Measurements from ENCODE around the gene CRABP2.

Gene CRABP2

DNA sequence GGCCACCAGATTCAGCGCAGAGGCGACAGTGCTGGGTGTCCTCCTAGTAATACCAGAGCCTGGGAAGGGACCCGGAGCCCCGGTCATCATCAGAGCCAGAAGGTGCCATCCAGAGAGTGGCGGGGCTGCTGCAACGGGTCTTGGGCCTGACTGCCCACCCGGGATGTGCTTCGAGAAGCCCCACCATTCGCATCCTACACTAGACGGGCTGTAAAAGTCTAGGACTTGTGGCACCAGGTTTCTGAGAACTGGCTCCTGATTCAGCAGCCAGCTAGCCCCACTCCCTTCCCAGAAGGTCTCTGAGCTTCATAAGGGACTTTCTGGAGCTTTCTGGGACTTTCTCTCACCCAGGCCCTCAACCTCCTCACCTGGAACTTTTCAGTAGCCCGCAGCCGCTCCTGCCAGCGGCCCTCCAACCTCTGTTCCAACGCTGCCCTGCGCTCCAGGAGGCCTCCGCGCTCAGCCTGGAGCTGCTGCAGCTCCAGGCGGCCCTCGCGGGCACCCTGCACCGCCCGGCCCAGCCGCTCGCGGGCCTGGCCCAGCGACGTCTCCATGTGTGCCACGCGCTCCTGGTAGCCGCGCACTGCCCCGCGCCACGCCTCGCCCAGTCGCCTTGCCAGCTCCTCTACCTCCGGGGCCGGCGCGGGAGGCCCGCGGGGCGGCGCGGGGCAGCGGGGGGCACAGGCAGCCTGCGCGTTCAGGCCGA, 29.1 kb downstream of the CRABP2 start:
- DNase-seq (ENCODE audit: low read depth): no peak
- TF ChIP-seq, protein P1, sequence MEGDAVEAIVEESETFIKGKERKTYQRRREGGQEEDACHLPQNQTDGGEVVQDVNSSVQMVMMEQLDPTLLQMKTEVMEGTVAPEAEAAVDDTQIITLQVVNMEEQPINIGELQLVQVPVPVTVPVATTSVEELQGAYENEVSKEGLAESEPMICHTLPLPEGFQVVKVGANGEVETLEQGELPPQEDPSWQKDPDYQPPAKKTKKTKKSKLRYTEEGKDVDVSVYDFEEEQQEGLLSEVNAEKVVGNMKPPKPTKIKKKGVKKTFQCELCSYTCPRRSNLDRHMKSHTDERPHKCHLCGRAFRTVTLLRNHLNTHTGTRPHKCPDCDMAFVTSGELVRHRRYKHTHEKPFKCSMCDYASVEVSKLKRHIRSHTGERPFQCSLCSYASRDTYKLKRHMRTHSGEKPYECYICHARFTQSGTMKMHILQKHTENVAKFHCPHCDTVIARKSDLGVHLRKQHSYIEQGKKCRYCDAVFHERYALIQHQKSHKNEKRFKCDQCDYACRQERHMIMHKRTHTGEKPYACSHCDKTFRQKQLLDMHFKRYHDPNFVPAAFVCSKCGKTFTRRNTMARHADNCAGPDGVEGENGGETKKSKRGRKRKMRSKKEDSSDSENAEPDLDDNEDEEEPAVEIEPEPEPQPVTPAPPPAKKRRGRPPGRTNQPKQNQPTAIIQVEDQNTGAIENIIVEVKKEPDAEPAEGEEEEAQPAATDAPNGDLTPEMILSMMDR (conservative IDR thresholded peaks at IDR 0.05; ENCODE audit: control insufficient read depth, insufficient read depth, low read depth, low read length): no peak
- H3K4me3 ChIP-seq (ENCODE audit: control insufficient read depth, low read depth, low read length): peak overlapping the region; percentile 50

- peak overlapping the region; percentile 50 for H3K4me3 ChIP-seq (ENCODE audit: control insufficient read depth, low read depth, low read length)
- DNase-seq (ENCODE audit: low read depth): peak; percentile 42
- TF ChIP-seq, protein P1 (conservative IDR thresholded peaks at IDR 0.05; ENCODE audit: control insufficient read depth, insufficient read depth, low read depth, low read length): no peak
Measured at GRCh38 chr1:156675210-156676113, 29.9 kb downstream of the CRABP2 start.

- peak; percentile 38 for DNase-seq (ENCODE audit: low read depth)
- TF ChIP-seq, protein P1 (conservative IDR thresholded peaks at IDR 0.05; ENCODE audit: control insufficient read depth, insufficient read depth, low read depth, low read length): no peak
- H3K4me3 ChIP-seq (ENCODE audit: control insufficient read depth, low read depth, low read length): no peak overlapping the region
Measured at GRCh38 chr1:156673387-156674121, 31.8 kb downstream of the CRABP2 start.

DNA sequence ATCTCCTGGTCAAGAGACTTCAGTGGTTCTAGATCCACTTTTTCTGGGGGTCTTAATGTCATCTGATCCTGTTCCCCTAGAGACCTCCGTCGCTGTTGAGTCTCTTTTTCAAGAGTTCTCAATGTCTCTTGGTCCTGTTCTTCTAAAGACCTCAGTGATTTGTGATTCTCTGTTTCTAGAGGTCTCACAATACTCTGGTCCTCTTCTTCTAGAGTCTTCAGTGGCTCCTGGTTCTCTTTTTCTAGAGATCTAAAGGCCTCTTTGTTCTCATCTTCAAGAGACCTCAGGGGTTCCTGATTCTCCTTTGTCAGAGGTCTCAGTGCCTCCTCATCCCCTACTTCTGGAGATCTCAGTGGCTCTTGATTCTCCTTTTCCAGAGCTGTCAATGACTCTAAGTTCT, 33.6 kb downstream of the CRABP2 start:
- TF ChIP-seq, protein P1 (conservative IDR thresholded peaks at IDR 0.05; ENCODE audit: control insufficient read depth, insufficient read depth, low read depth, low read length): no peak
- no peak for DNase-seq (ENCODE audit: low read depth)
- no peak overlapping the region for H3K4me3 ChIP-seq (ENCODE audit: control insufficient read depth, low read depth, low read length)

DNA sequence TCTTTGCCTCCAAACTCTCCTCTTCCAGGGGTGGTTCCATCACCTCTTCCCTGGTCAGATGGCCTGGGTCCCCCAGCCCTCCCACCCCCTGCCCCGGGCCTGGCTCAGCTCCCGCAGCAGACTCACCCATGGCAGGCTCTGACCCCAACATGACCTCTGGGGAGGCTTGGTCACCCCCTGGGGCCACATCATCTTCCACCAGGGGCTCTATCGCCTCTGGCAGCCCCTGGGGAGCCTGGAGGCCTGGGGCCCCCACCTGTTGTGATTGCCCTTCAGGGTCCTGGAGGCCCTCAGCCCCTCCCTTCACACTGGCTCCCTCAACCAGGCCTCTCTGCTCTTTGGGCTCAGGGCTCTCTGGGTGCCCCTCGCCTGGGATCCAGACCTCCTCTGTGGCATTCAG, 34.6 kb downstream of the CRABP2 start:
- no peak for DNase-seq (ENCODE audit: low read depth)
- TF ChIP-seq, protein P1 (conservative IDR thresholded peaks at IDR 0.05; ENCODE audit: control insufficient read depth, insufficient read depth, low read depth, low read length): no peak
- no peak overlapping the region for H3K4me3 ChIP-seq (ENCODE audit: control insufficient read depth, low read depth, low read length)

DNA sequence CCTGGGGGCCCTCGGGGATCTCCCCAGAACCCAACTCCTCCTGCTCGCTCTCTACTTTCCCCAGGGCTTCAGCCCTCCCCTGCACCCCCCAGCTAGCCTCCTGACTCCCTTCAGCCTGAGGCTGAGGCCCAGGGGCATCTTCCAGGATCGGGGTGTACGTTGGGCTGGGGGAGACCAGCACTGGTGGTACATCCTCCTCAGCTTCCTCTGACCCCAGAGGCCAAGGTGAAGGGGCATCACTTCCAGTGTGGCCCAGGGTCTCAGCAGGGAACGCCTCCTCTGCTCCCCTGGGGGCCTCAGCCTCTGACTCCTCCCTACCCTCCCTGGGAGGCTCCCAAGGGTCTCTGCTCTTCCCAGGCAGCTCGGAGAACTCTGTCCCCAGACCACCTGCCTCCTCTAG, 35.0 kb downstream of the CRABP2 start:
- TF ChIP-seq, protein P1 (conservative IDR thresholded peaks at IDR 0.05; ENCODE audit: control insufficient read depth, insufficient read depth, low read depth, low read length): no peak
- H3K4me3 ChIP-seq (ENCODE audit: control insufficient read depth, low read depth, low read length): no peak overlapping the region
- no peak for DNase-seq (ENCODE audit: low read depth)

All from fibroblast of mammary gland (primary cell).